Stimulated activated naive CD4-positive, alpha-beta T cell (primary cell): ENCODE results near the gene C3orf80.
"Not testable (repeated sequence)": the region's sequence is repeated elsewhere in the genome, so short reads cannot be mapped to it uniquely, and the experiment has no call there.

Experiments
- DNase-seq, 6 experiments: peaks; one replicate each; lab custom pipeline; 2025; lab: John Stamatoyannopoulos, UW

C3orf80 gene

GRCh38 chr3:160213191-160213590 is 12.0 kb upstream of the C3orf80 start:
- DNase-seq: no peak

GRCh38 chr3:160217675-160218074 is 7.5 kb upstream of the C3orf80 start:
- no peak for DNase-seq

GRCh38 chr3:160218136-160218535 is 7.1 kb upstream of the C3orf80 start:
- no peak for DNase-seq

GRCh38 chr3:160220038-160220437 is 5.2 kb upstream of the C3orf80 start:
- DNase-seq: no peak

GRCh38 chr3:160221019-160221418 is 4.2 kb upstream of the C3orf80 start:
- no peak for DNase-seq

- peak in 1 of 6 experiments; percentile 11 for DNase-seq
Observed at GRCh38 chr3:160224256-160224655, 966 bp upstream of the C3orf80 start.

GRCh38 chr3:160224811-160225175 is 429 bp upstream of the C3orf80 start:
- DNase-seq: no peak

GRCh38 chr3:160226026-160226907 is 1.0 kb downstream of the C3orf80 start:
- DNase-seq: peak in 1 of 6 experiments; percentile 21

- no peak for DNase-seq
Observed at GRCh38 chr3:160227419-160227818, 2.2 kb downstream of the C3orf80 start.

- no peak for DNase-seq
Observed at GRCh38 chr3:160232014-160232413, 6.8 kb downstream of the C3orf80 start.

GRCh38 chr3:160240719-160241118 is 15.5 kb downstream of the C3orf80 start:
- not testable (repeated sequence) for DNase-seq

- no peak for DNase-seq
Observed at GRCh38 chr3:160245261-160245800, 20.1 kb downstream of the C3orf80 start.

- no peak for DNase-seq
Observed at GRCh38 chr3:160247766-160248165, 22.5 kb downstream of the C3orf80 start.

- DNase-seq: no peak
Observed at GRCh38 chr3:160253298-160253697, 28.1 kb downstream of the C3orf80 start.

- DNase-seq: no peak
Observed at GRCh38 chr3:160257606-160258005, 32.4 kb downstream of the C3orf80 start.

GRCh38 chr3:160259589-160259988 is 34.4 kb downstream of the C3orf80 start:
- DNase-seq: no peak

GRCh38 chr3:160260587-160261270 is 35.5 kb downstream of the C3orf80 start:
- DNase-seq: no peak

- no peak for DNase-seq
Observed at GRCh38 chr3:160265088-160265487, 39.9 kb downstream of the C3orf80 start.
